ENCODE measurements around the gene PPP2R5B. TPM values are rescaled to one million over a fixed set of nuclear protein-coding genes. Genes with fewer than 3 reads are reported as not detected.

PPP2R5B gene
- total RNA-seq, 1 donor from 2014 or later: 16.9 TPM

- H3K36me3 ChIP-seq: no peaks in the 10 kb centered on the region
- TF ChIP-seq POLR2AphosphoS5 (IDR thresholded peaks at IDR 0.05; ENCODE audit: insufficient read depth in 1 of 2, low read depth in 1 of 2) (no peak), POLR2A (IDR thresholded peaks at IDR 0.05) (no peak), CTCF (IDR thresholded peaks at IDR 0.05) (no peak)
- H3K4me3 ChIP-seq: no peak overlapping the region
- DNase-seq (ENCODE audit: extremely low spot score in 2 of 2): no peak
- no peaks in the 10 kb centered on the region for H3K27me3 ChIP-seq
- intact Hi-C loops (cut with DNase I): loop anchor here (2.0 kb wide), 1 partner anchor 44 kb away; the partner anchor contains the start of gene CDC42BPG
- H3K9me3 ChIP-seq: no peaks in the 10 kb centered on the region
- peaks cover 10% of the 10 kb centered on the region for H3K4me1 ChIP-seq
- no peak overlapping the region for H3K27ac ChIP-seq
These were observed 35.6 kb upstream of the PPP2R5B start for GRCh38 chr11:64888729-64889511.

- no peak for DNase-seq (ENCODE audit: extremely low spot score in 2 of 2)
- peaks cover 10% of the 10 kb centered on the region for H3K4me1 ChIP-seq
- H3K4me3 ChIP-seq: no peak overlapping the region
- no peaks in the 10 kb centered on the region for H3K27me3 ChIP-seq
- no peaks in the 10 kb centered on the region for H3K9me3 ChIP-seq
- no peak overlapping the region for H3K27ac ChIP-seq
- no peak for TF ChIP-seq POLR2AphosphoS5 (IDR thresholded peaks at IDR 0.05; ENCODE audit: insufficient read depth in 1 of 2, low read depth in 1 of 2)
- no peak for TF ChIP-seq POLR2A (IDR thresholded peaks at IDR 0.05)
- TF ChIP-seq CTCF (IDR thresholded peaks at IDR 0.05): no peak
- intact Hi-C loops (cut with DNase I): no loop called here
- H3K36me3 ChIP-seq: no peaks in the 10 kb centered on the region
These were observed 34.0 kb upstream of the PPP2R5B start for GRCh38 chr11:64890522-64890939.

- Histone ChIP-seq H3K27ac (no peak overlapping the region), H3K36me3 (no peaks in the 10 kb centered on the region), H3K4me1 (peaks cover 10% of the 10 kb centered on the region), H3K4me3 (no peak overlapping the region), H3K27me3 (no peaks in the 10 kb centered on the region), H3K9me3 (no peaks in the 10 kb centered on the region)
- TF ChIP-seq POLR2A (IDR thresholded peaks at IDR 0.05): no peak
- TF ChIP-seq CTCF (IDR thresholded peaks at IDR 0.05): no peak
- no peak for TF ChIP-seq POLR2AphosphoS5 (IDR thresholded peaks at IDR 0.05; ENCODE audit: insufficient read depth in 1 of 2, low read depth in 1 of 2)
- DNase-seq (ENCODE audit: extremely low spot score in 2 of 2): no peak
- intact Hi-C loops (cut with DNase I): no loop called here
These were observed 33.2 kb upstream of the PPP2R5B start for GRCh38 chr11:64891215-64891848.

GRCh38 chr11:64891880-64892279 is 32.6 kb upstream of the PPP2R5B start:
- intact Hi-C loops (cut with DNase I): no loop called here
- Histone ChIP-seq H3K27ac (no peak overlapping the region), H3K27me3 (no peaks in the 10 kb centered on the region), H3K4me3 (no peak overlapping the region), H3K36me3 (peaks cover 0 to under 1% of the 10 kb centered on the region in 2 donors), H3K9me3 (no peaks in the 10 kb centered on the region), H3K4me1 (peaks cover 10% of the 10 kb centered on the region)
- DNase-seq (ENCODE audit: extremely low spot score in 2 of 2): no peak
- no peak for TF ChIP-seq POLR2A (IDR thresholded peaks at IDR 0.05)
- TF ChIP-seq CTCF (IDR thresholded peaks at IDR 0.05): no peak
- TF ChIP-seq POLR2AphosphoS5 (IDR thresholded peaks at IDR 0.05; ENCODE audit: insufficient read depth in 1 of 2, low read depth in 1 of 2): no peak

- Histone ChIP-seq H3K27me3 (no peaks in the 10 kb centered on the region), H3K4me3 (no peak overlapping the region), H3K9me3 (no peaks in the 10 kb centered on the region), H3K27ac (no peak overlapping the region), H3K36me3 (peaks cover 0 to 6% of the 10 kb centered on the region in 2 donors), H3K4me1 (peaks cover 10% of the 10 kb centered on the region)
- no peak for DNase-seq (ENCODE audit: extremely low spot score in 2 of 2)
- intact Hi-C loops (cut with DNase I): no loop called here
- TF ChIP-seq CTCF (IDR thresholded peaks at IDR 0.05) (no peak), POLR2A (IDR thresholded peaks at IDR 0.05) (no peak), POLR2AphosphoS5 (IDR thresholded peaks at IDR 0.05; ENCODE audit: insufficient read depth in 1 of 2, low read depth in 1 of 2) (no peak)
These were observed 32.1 kb upstream of the PPP2R5B start for GRCh38 chr11:64892411-64892831.
